Vein endothelial cell (primary cell): Measurements from ENCODE around the gene PTPN6. TPM values are rescaled to one million over a fixed set of nuclear protein-coding genes. Genes with fewer than 3 reads are reported as not detected.

Experiments
- small RNA-seq: library from RNA; depleted of rRNA; stranded (forward); fragments of <200 nt; gene quantifications from one replicate; pipeline ENCODE3, GENCODE V24; 2012
- total RNA-seq: library from RNA; depleted of rRNA; stranded (reverse); fragments of >200 nt; gene quantifications from 2 replicates; pipeline ENCODE4 v1.2.3, GENCODE V29; 2012

PTPN6 gene
- 1.2 and 2.0 TPM in 2 replicates for total RNA-seq

GRCh38 chr12:6950811-6951540 lies at the start of gene PTPN6:
Gene PTPN6 (plus strand): TSS chr12:6951356. CDS start chr12:6951513, 157 bp downstream.

GRCh38 chr12:6904280-6905276 lies 46.6 kb upstream of the PTPN6 start, which contains the start of gene LRRC23:
Gene LRRC23 (plus strand): TSS chr12:6904822. CDS start chr12:6905634, 812 bp downstream.

GRCh38 chr12:6914246-6914946 lies 36.8 kb upstream of the PTPN6 start, which contains the start of gene ENO2:
Gene ENO2 (plus strand): TSS chr12:6914580. CDS start chr12:6915833, 1,253 bp downstream.

GRCh38 chr12:6927379-6928021 lies 23.7 kb upstream of the PTPN6 start, which contains the start of gene ATN1:
Gene ATN1 (plus strand): TSS chr12:6927959. CDS start chr12:6934002, 6,043 bp downstream.

GRCh38 chr12:6943722-6944380 lies 7.3 kb upstream of the PTPN6 start, which contains the start of the genes C12orf57 and RNU7-1:
Gene C12orf57 (plus strand): TSS chr12:6944022. CDS start chr12:6944122, 100 bp downstream.
Gene RNU7-1 (plus strand): TSS chr12:6943816.

Small RNA genes lying within 50 kb of the gene (small RNA-seq; reads per million reads assigned to genes)
- gene MIR141 (10.0 reads per million, percentile 96 among the genes with 10 or more reads in this experiment), gene MIR200C (156 reads per million, percentile 99 among the genes with 10 or more reads in this experiment), gene RNU7-1 (not detected), gene SCARNA12 (2.6 reads per million, percentile 85 among the genes with 10 or more reads in this experiment)

Other genes with a start within 250 kb of the PTPN6 start
- gene COPS7A, start 227.3 kb upstream of the PTPN6 start, total RNA-seq: 42.5 and 45.7 TPM in 2 replicates
- gene MLF2, start 198.2 kb upstream of the PTPN6 start, total RNA-seq: 141 and 153 TPM in 2 replicates
- 126 and 169 TPM in 2 replicates for gene PTMS, start 185.0 kb upstream of the PTPN6 start, total RNA-seq
- 0.10 and 0.33 TPM in 2 replicates for gene LAG3, start 178.8 kb upstream of the PTPN6 start, total RNA-seq
- not detected in 2 replicates for gene CD4, start 161.8 kb upstream of the PTPN6 start, total RNA-seq
- 3.4 and 6.5 TPM in 2 replicates for gene GPR162, start 129.5 kb upstream of the PTPN6 start, total RNA-seq
- 43.7 and 58.1 TPM in 2 replicates for gene P3H3, start 122.9 kb upstream of the PTPN6 start, total RNA-seq
- 2.6 and 2.9 TPM in 2 replicates for gene GNB3, start 110.4 kb upstream of the PTPN6 start, total RNA-seq
- 8.2 and 21.6 TPM in 2 replicates for gene CDCA3, start 100.1 kb upstream of the PTPN6 start, total RNA-seq
- 93.1 and 105 TPM in 2 replicates for gene USP5, start 99.2 kb upstream of the PTPN6 start, total RNA-seq
- gene TPI1, start 83.8 kb upstream of the PTPN6 start, total RNA-seq: 757 and 836 TPM in 2 replicates
- 3.3 and 4.3 TPM in 2 replicates for gene SPSB2, start 78.1 kb upstream of the PTPN6 start, total RNA-seq
- 2.5 and 2.9 TPM in 2 replicates for gene LRRC23, start 46.5 kb upstream of the PTPN6 start, total RNA-seq
- gene ENO2, start 36.8 kb upstream of the PTPN6 start, total RNA-seq: 3.1 and 5.6 TPM in 2 replicates
- 14.9 and 17.3 TPM in 2 replicates for gene ATN1, start 23.4 kb upstream of the PTPN6 start, total RNA-seq
- not detected in 2 replicates for gene RNU7-1, start 7.5 kb upstream of the PTPN6 start, total RNA-seq
- gene C12orf57, start 7.3 kb upstream of the PTPN6 start, total RNA-seq: 62.0 and 91.1 TPM in 2 replicates
- gene PHB2, start 19.3 kb downstream of the PTPN6 start, total RNA-seq: 257 and 283 TPM in 2 replicates
- 31.0 and 36.5 TPM in 2 replicates for gene EMG1, start 19.6 kb downstream of the PTPN6 start, total RNA-seq
- gene LPCAT3, start 67.1 kb downstream of the PTPN6 start, total RNA-seq: 7.8 and 13.4 TPM in 2 replicates
- gene C1S, start 109.4 kb downstream of the PTPN6 start, total RNA-seq: 0.48 and 0.98 TPM in 2 replicates
- gene C1R, start 141.1 kb downstream of the PTPN6 start, total RNA-seq: 0.65 and 1.1 TPM in 2 replicates
- gene C1RL, start 157.9 kb downstream of the PTPN6 start, total RNA-seq: 26.7 and 40.5 TPM in 2 replicates
- not detected in 2 replicates for gene RBP5, start 177.5 kb downstream of the PTPN6 start, total RNA-seq
- gene CLSTN3, start 179.0 kb downstream of the PTPN6 start, total RNA-seq: 22.8 and 30.4 TPM in 2 replicates
- 31.0 and 36.3 TPM in 2 replicates for gene PEX5, start 238.3 kb downstream of the PTPN6 start, total RNA-seq